NCI-H1417 (cell line): ENCODE data around the gene LEFTY1.

ENCODE experiments used
- DNase-seq, 3 experiments: peaks; one replicate each; lab custom pipeline; 2025; lab: John Stamatoyannopoulos, UW

The LEFTY1 gene

GRCh38 chr1:225915538-225915991 lies 26.6 kb upstream of the LEFTY1 start:
- DNase-seq: peak; percentile 28 to 86 (median 61)

- DNase-seq: peak in 2 of 3 experiments; percentile 32 to 68
These were observed 26.0 kb upstream of the LEFTY1 start for GRCh38 chr1:225914947-225915346.

- no peak for DNase-seq
These were observed 25.4 kb upstream of the LEFTY1 start for GRCh38 chr1:225914391-225914790.

GRCh38 chr1:225911191-225912130 lies 22.5 kb upstream of the LEFTY1 start:
- no peak for DNase-seq

- no peak for DNase-seq
These were observed 20.5 kb upstream of the LEFTY1 start for GRCh38 chr1:225909477-225909876.

GRCh38 chr1:225908773-225909172 lies 19.8 kb upstream of the LEFTY1 start:
- DNase-seq: peak in 2 of 3 experiments; percentile 59 to 91

GRCh38 chr1:225908013-225908640 lies 19.2 kb upstream of the LEFTY1 start:
- DNase-seq: no peak

GRCh38 chr1:225907341-225907740 lies 18.4 kb upstream of the LEFTY1 start:
- DNase-seq: no peak

- DNase-seq: no peak
These were observed 17.5 kb upstream of the LEFTY1 start for GRCh38 chr1:225906467-225906866.

- no peak for DNase-seq
These were observed 14.7 kb upstream of the LEFTY1 start for GRCh38 chr1:225903623-225904022.

GRCh38 chr1:225899044-225899925 lies 10.3 kb upstream of the LEFTY1 start:
- DNase-seq: no peak

- DNase-seq: peak; percentile 1 to 43 (median 15)
These were observed 8.9 kb upstream of the LEFTY1 start for GRCh38 chr1:225897595-225898514.

- peak in 1 of 3 experiments; percentile 25 for DNase-seq
These were observed 8.1 kb upstream of the LEFTY1 start for GRCh38 chr1:225896937-225897549.

GRCh38 chr1:225896494-225896893 lies 7.5 kb upstream of the LEFTY1 start:
- no peak for DNase-seq

GRCh38 chr1:225892307-225892706 lies 3.4 kb upstream of the LEFTY1 start:
- DNase-seq: no peak

- DNase-seq: no peak
These were observed 2.5 kb upstream of the LEFTY1 start for GRCh38 chr1:225891229-225891972.

GRCh38 chr1:225890346-225891228 lies 1.6 kb upstream of the LEFTY1 start:
- no peak for DNase-seq

GRCh38 chr1:225889743-225890142 lies 797 bp upstream of the LEFTY1 start:
- no peak for DNase-seq
